Measurements from ENCODE around the gene ZNF385B. TPM values are rescaled to one million over a fixed set of nuclear protein-coding genes. Genes with fewer than 3 reads are reported as not detected.

Gene ZNF385B
- total RNA-seq, 1 experiment from 2014 or later: 0.77 TPM

GRCh38 chr2:179843541-179843940 is 17.9 kb downstream of the ZNF385B start:
- no peak for TF ChIP-seq CTCF (IDR thresholded peaks at IDR 0.05; ENCODE audit: insufficient read depth in 1 of 2, low read depth in 1 of 2, low read length in 1 of 2, severe bottlenecking in 1 of 2, unreplicated experiment in 1 of 2)
- no peak overlapping the region for H3K4me3 ChIP-seq (ENCODE audit: low read depth, low read length)
- Mint-ChIP-seq H3K9me3 (ENCODE audit: unreplicated experiment) (no peaks in the 10 kb centered on the region), H3K27ac (ENCODE audit: unreplicated experiment) (no peak overlapping the region), H3K4me1 (ENCODE audit: low read depth, unreplicated experiment) (no peaks in the 10 kb centered on the region), H3K4me3 (ENCODE audit: unreplicated experiment) (no peak overlapping the region), H3K27me3 (ENCODE audit: insufficient read depth, unreplicated experiment) (peaks cover 12% of the 10 kb centered on the region), H3K36me3 (ENCODE audit: insufficient read depth, unreplicated experiment) (no peaks in the 10 kb centered on the region)
- no TSS peak for BruUV-seq (replicated peaks)
- ChIA-PET CTCF (no interaction called here), POLR2A (no interaction called here)
- no peaks in the 10 kb centered on the region for H3K4me1 ChIP-seq
- no peak for DNase-seq
- no peaks in the 10 kb centered on the region for H3K9me3 ChIP-seq
- intact Hi-C loops (cut with micrococcal nuclease; ENCODE audit: unreplicated experiment): no loop called here
- H3K27me3 ChIP-seq (replicated peaks; ENCODE audit: control insufficient read depth, insufficient read depth, low read length): no peaks in the 10 kb centered on the region
- H3K36me3 ChIP-seq (ENCODE audit: control insufficient read depth, insufficient read depth, low read length): no peaks in the 10 kb centered on the region

GRCh38 chr2:179842498-179843153 is 18.8 kb downstream of the ZNF385B start:
- H3K27me3 Mint-ChIP-seq (ENCODE audit: insufficient read depth, unreplicated experiment): peaks cover 9% of the 10 kb centered on the region
- Histone ChIP-seq H3K36me3 (ENCODE audit: control insufficient read depth, insufficient read depth, low read length) (no peaks in the 10 kb centered on the region), H3K9me3 (no peaks in the 10 kb centered on the region), H3K4me1 (no peaks in the 10 kb centered on the region), H3K27me3 (replicated peaks; ENCODE audit: control insufficient read depth, insufficient read depth, low read length) (no peaks in the 10 kb centered on the region), H3K4me3 (ENCODE audit: low read depth, low read length) (no peak overlapping the region)
- H3K27ac Mint-ChIP-seq (ENCODE audit: unreplicated experiment): no peak overlapping the region
- H3K4me3 Mint-ChIP-seq (ENCODE audit: unreplicated experiment): no peak overlapping the region
- TF ChIP-seq CTCF (IDR thresholded peaks at IDR 0.05; ENCODE audit: insufficient read depth in 1 of 2, low read depth in 1 of 2, low read length in 1 of 2, severe bottlenecking in 1 of 2, unreplicated experiment in 1 of 2): peak; percentile 69 to 76
- H3K9me3 Mint-ChIP-seq (ENCODE audit: unreplicated experiment): no peaks in the 10 kb centered on the region
- no peaks in the 10 kb centered on the region for H3K36me3 Mint-ChIP-seq (ENCODE audit: insufficient read depth, unreplicated experiment)
- intact Hi-C loops (cut with micrococcal nuclease; ENCODE audit: unreplicated experiment): loop anchor here (1.0 kb wide), 3 partner anchors 57 to 235 kb away; no protein-coding TSS in a partner anchor
- H3K4me1 Mint-ChIP-seq (ENCODE audit: low read depth, unreplicated experiment): no peaks in the 10 kb centered on the region
- ChIA-PET CTCF (interaction anchor here (0.6 to 1.0 kb wide), 2 partner anchors 56 to 94 kb away, joined by 3 to 4 read pairs; no protein-coding TSS in a partner anchor), POLR2A (no interaction called here)
- no TSS peak for BruUV-seq (replicated peaks)
- peak; percentile 52 to 60 for DNase-seq

GRCh38 chr2:179840840-179841239 is 20.6 kb downstream of the ZNF385B start:
- POLR2A ChIA-PET: no interaction called here

More at GRCh38 chr2:179840840-179841239, 20.6 kb downstream of the ZNF385B start:
- CTCF ChIA-PET: no interaction called here
- Histone ChIP-seq H3K36me3 (ENCODE audit: control insufficient read depth, insufficient read depth, low read length) (no peaks in the 10 kb centered on the region), H3K4me1 (no peaks in the 10 kb centered on the region), H3K27me3 (replicated peaks; ENCODE audit: control insufficient read depth, insufficient read depth, low read length) (no peaks in the 10 kb centered on the region), H3K4me3 (ENCODE audit: low read depth, low read length) (no peak overlapping the region), H3K9me3 (no peaks in the 10 kb centered on the region)
- DNase-seq: no peak
- Mint-ChIP-seq H3K4me1 (ENCODE audit: low read depth, unreplicated experiment) (no peaks in the 10 kb centered on the region), H3K27me3 (ENCODE audit: insufficient read depth, unreplicated experiment) (peaks cover 5% of the 10 kb centered on the region), H3K27ac (ENCODE audit: unreplicated experiment) (no peak overlapping the region), H3K4me3 (ENCODE audit: unreplicated experiment) (no peak overlapping the region), H3K36me3 (ENCODE audit: insufficient read depth, unreplicated experiment) (no peaks in the 10 kb centered on the region), H3K9me3 (ENCODE audit: unreplicated experiment) (no peaks in the 10 kb centered on the region)
- no peak for TF ChIP-seq CTCF (IDR thresholded peaks at IDR 0.05; ENCODE audit: insufficient read depth in 1 of 2, low read depth in 1 of 2, low read length in 1 of 2, severe bottlenecking in 1 of 2, unreplicated experiment in 1 of 2)
- BruUV-seq (replicated peaks): no TSS peak
- intact Hi-C loops (cut with micrococcal nuclease; ENCODE audit: unreplicated experiment): no loop called here

Measured in Caco-2 (cell line).